H54 (cell line): Measurements from ENCODE around the gene SMYD3.

ENCODE experiments used
- DNase-seq: peaks from one replicate; pipeline ENCODE4 v3.0.0; 2011; ENCODE audit warnings: low spot score, mixed read lengths; ENCODE audit not compliant: insufficient read length
- FAIRE-seq: peaks from 3 replicates; lab custom pipeline; 2011; peaks lifted over from hg19 to GRCh38; lab: Jason Lieb, UNC
- POLR2A ChIP-seq: IDR thresholded peaks from 2 replicates; pipeline ENCODE4 v1.6.1; 2011; ENCODE audit warnings: low read depth, mild to moderate bottlenecking, low read length

SMYD3 gene

DNA sequence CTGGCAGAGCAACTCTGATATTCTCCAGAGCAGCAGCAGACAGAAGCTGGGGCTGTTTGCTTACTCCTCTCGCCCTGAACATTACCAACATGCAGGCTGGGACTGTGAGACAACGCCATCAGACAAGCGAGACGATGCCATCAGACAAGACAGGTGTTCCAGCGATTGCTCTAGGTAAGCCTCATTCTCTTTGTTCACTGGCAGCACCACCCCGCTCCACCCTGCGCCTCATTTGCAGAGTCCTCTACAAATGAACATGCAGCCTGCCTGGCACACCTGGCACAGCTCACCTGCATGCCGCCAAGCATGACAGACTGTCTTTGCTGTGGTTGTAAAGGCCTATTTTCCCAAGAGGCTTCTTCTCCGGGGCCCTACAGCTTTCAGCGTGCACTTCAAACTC lies 346.2 kb downstream of the SMYD3 start:
- FAIRE-seq (no peak), DNase-seq (no peak)
- no peak for TF ChIP-seq POLR2A

- no peak for DNase-seq
- no peak for TF ChIP-seq POLR2A
- FAIRE-seq, result no peak
Observed at GRCh38 chr1:246160374-246160773, 346.7 kb downstream of the SMYD3 start.

DNA sequence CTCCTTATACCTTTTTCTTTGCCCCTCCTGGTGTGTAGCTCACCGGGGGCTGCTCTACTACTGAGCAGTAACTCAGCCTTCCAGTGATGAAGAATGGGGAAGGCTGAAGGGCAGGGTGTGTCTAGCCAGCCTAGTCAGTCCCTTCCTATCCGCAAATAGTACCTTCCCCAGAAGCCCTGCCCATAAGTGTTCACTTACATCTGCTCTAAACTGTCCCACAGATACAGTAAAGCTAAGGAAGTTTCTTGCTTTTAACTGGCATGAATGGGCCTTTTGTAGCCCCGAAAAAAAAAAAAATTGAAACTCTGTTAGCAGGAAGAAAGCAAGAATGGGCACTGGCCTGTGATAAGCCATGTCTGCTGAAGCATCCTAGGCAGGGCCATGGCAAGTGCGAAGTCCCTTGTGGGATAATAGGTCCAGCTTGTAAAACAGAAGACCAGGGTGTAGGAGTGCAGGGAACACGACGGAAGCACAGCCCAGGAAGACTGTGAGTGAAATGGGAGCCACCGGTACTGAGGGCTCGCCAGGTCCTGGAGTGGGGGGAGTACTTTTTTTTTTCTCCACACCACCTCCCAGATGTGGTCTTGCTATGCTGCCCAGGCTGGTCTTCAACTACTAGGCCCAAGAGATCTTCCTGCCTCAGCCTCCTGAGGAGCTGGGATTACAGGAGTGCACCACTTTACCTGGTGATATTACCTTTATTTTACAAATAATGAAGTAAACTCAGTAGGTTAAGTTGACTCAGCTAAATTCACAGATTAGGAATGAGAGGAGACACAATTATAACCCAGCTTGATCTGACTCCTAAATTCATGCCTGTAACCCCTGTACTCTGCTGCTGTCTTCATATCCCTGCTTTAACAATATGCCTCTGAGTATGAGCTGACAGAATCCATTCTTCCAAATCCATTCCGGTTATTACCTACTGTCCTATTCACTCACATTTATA lies 347.5 kb downstream of the SMYD3 start:
- DNase-seq (no peak), FAIRE-seq (no peak)
- TF ChIP-seq POLR2A, result no peak

DNA sequence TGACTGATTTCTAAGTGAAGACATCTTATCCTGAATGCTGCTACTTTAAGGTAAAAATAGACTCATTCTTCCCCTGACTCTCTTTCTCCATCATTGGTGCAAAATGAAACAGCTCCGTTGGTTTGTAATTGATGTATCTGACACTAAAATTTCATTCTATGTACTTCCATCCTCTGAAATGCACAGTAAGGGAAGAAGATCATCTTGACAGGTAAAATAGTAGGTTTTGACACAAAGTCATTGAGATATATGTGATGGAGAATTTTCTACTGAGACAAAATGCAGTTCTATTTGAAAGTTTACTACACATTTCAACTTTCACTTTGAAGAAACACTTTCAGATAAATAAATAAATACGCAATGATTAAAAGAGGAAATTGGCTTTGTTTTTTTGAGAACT lies 348.9 kb downstream of the SMYD3 start:
- TF ChIP-seq POLR2A, result no peak
- DNase-seq (no peak), FAIRE-seq (no peak)

DNA sequence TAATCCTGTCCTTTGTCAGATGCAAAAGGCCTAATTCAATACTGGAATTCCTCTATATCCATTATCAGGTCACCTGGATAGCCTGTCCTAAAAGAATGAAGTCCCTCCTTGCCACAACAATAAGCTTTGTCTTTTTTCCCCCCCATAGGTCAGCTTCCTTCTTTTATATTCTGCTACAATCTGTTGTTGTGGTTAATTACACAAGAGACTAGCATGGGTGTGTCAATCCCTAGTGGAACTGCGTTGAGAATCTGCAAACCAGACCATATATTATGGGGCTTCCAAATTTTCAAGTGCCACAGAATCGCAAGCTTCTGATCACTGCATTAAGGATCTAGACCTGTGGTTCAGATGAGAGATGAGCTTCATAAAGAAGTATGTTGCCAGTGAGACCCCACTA lies 349.6 kb downstream of the SMYD3 start:
- DNase-seq (no peak), FAIRE-seq (no peak)
- TF ChIP-seq POLR2A, result no peak

GRCh38 chr1:246156847-246157246 lies 350.2 kb downstream of the SMYD3 start:
- no peak for FAIRE-seq
- TF ChIP-seq POLR2A, result no peak

GRCh38 chr1:246155923-246156322 lies 351.2 kb downstream of the SMYD3 start:
- DNase-seq, result no peak
- no peak for TF ChIP-seq POLR2A
- no peak for FAIRE-seq

More at GRCh38 chr1:246156847-246157246, 350.2 kb downstream of the SMYD3 start:
- DNase-seq, result no peak

- no peak for DNase-seq
- no peak for TF ChIP-seq POLR2A
- FAIRE-seq, result no peak
Observed at GRCh38 chr1:246153796-246154212, 353.3 kb downstream of the SMYD3 start.

DNA sequence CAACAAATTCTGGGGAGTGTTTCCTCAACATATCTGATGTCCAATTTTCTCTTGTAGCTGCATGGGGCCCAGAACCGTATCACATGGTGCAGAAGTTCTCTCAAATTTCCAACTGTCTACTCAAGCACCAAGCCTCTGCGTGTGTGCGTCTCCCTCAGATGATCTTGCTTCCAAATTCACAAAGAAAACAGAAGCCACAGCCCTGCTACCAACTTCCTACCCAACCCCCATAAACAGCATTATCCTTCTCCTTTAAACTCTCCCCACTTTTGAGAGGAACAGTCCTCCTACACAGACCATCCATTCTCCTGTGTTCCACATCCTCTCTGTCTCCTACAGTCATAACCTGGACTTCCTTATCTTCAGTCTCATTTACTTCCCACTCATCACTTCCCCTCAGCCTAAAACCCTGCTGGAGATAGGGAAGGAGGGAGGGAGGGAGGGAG lies 354.1 kb downstream of the SMYD3 start:
- no peak for FAIRE-seq
- DNase-seq, result no peak
- TF ChIP-seq POLR2A, result no peak

DNA sequence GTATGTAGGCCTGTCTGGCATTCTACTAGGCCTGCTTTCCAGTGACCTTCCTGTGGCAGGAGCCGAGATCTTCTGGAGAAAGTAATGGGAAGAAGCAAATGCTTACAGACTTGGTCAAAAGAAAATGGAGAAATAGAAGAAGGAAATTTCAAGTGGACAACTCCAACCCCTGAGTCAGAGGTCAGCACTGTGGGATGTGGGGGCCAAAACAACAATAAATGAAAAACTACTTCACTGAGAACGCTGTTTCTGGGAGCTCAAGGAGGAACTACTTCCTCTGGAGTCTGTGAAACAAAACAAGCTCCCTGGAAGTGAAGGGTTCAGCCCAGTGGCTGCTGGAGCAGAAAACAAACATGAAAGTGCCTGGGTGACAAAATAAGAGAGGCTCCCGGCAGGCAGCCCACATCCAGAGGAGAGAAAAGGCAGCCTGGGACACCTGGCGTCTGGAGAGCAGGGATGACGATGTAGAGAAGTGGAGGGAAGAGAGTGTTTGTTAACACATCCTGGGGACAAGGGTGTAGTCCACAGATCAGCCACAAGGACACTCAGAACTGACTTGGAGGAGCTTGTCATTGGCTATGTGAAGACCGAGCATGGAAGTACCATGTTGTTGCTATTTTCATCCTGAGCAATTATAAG lies 355.2 kb downstream of the SMYD3 start:
- no peak for DNase-seq
- FAIRE-seq, result no peak
- no peak for TF ChIP-seq POLR2A

DNA sequence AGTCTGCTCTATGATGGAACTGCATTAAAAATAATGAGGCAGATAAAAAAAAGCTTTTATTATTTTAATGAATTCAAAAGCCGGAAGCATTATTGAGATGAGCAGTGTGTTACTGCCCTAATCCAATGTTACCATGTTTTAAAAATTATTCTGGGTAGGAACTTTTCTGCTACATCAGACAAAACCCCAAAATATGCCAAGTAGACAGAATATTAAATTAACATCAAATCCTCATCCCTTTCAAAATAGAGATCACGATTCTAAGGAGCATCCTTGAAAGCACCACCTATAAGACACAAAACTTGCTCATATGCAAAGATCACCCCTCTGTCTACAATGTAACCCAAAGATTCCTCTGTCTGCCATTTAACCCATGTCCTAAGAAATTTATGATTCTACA lies 357.5 kb downstream of the SMYD3 start:
- TF ChIP-seq POLR2A, result no peak
- DNase-seq (no peak), FAIRE-seq (no peak)

- no peak for DNase-seq
- FAIRE-seq, result no peak
- no peak for TF ChIP-seq POLR2A
Observed at GRCh38 chr1:246147524-246148461, 359.3 kb downstream of the SMYD3 start.

- FAIRE-seq (no peak), DNase-seq (no peak)
- TF ChIP-seq POLR2A, result no peak
Observed at GRCh38 chr1:246146804-246147523, 360.1 kb downstream of the SMYD3 start.
